ENCODE results near the gene CFAP57. TPM values are rescaled to one million over a fixed set of nuclear protein-coding genes. Genes with fewer than 3 reads are reported as not detected.
"Not testable (repeated sequence)": the region's sequence is repeated elsewhere in the genome, so short reads cannot be mapped to it uniquely, and the experiment has no call there.

CFAP57 gene
- polyA plus RNA-seq, 1 donor from 2014 or later = 0.17 TPM

GRCh38 chr1:43207229-43207853 is 35.2 kb downstream of the CFAP57 start:
- no peak overlapping the region for H2AFZ ChIP-seq (ENCODE audit: low read depth, low read length)
- H3K36me3 ChIP-seq (ENCODE audit: insufficient read depth, low read length) = no peaks in the 10 kb centered on the region
- no peaks in the 10 kb centered on the region for H3K9me2 ChIP-seq (ENCODE audit: insufficient read depth, low read length)
- no peak overlapping the region for H3K9ac ChIP-seq (ENCODE audit: low read length)
- no peaks in the 10 kb centered on the region for H3F3A ChIP-seq (ENCODE audit: insufficient read depth, low read length, poor library complexity, severe bottlenecking)
- H3K27me3 ChIP-seq (ENCODE audit: insufficient read depth, low read depth, low read length) = no peaks in the 10 kb centered on the region
- H3K4me3 ChIP-seq (ENCODE audit: low read length) = no peak overlapping the region
- TF ChIP-seq TAF1 (IDR thresholded peaks at IDR 0.05; ENCODE audit: low read depth) (no peak), REST (IDR thresholded peaks at IDR 0.05; ENCODE audit: borderline replicate concordance) (no peak), POLR2AphosphoS5 (IDR thresholded peaks at IDR 0.05) (no peak), EP300 (conservative IDR thresholded peaks at IDR 0.05; ENCODE audit: poor library complexity, severe bottlenecking) (no peak), CTCF (IDR thresholded peaks at IDR 0.05; ENCODE audit: poor library complexity, severe bottlenecking) (no peak)
- no peak overlapping the region for H3K27ac ChIP-seq (ENCODE audit: low read length)
- no peaks in the 10 kb centered on the region for H3K9me3 ChIP-seq (ENCODE audit: low read length)
- no peak overlapping the region for H3K4me2 ChIP-seq (ENCODE audit: low read length)
- H4K20me1 ChIP-seq (ENCODE audit: insufficient read depth) = no peaks in the 10 kb centered on the region
- H3K79me2 ChIP-seq (replicated peaks; ENCODE audit: insufficient read depth, low read length) = no peaks in the 10 kb centered on the region

- not testable (repeated sequence) for H3F3A ChIP-seq (ENCODE audit: insufficient read depth, low read length, poor library complexity, severe bottlenecking); H3K9me2 ChIP-seq (ENCODE audit: insufficient read depth, low read length); H3K9me3 ChIP-seq (ENCODE audit: low read length); H3K27me3 ChIP-seq (ENCODE audit: insufficient read depth, low read depth, low read length); H2AFZ ChIP-seq (ENCODE audit: low read depth, low read length); H3K36me3 ChIP-seq (ENCODE audit: insufficient read depth, low read length); H3K27ac ChIP-seq (ENCODE audit: low read length); H3K9ac ChIP-seq (ENCODE audit: low read length); H3K79me2 ChIP-seq (replicated peaks; ENCODE audit: insufficient read depth, low read length); H3K4me2 ChIP-seq (ENCODE audit: low read length); H4K20me1 ChIP-seq (ENCODE audit: insufficient read depth); H3K4me3 ChIP-seq (ENCODE audit: low read length)
Measured at GRCh38 chr1:43208277-43208676, 36.1 kb downstream of the CFAP57 start.

GRCh38 chr1:43214501-43215444 is 42.6 kb downstream of the CFAP57 start:
- no peak overlapping the region for H3K4me3 ChIP-seq (ENCODE audit: low read length)
- TF ChIP-seq MXI1 (conservative IDR thresholded peaks at IDR 0.05; ENCODE audit: poor library complexity, severe bottlenecking) = no peak
- TF ChIP-seq POLR2AphosphoS5 (IDR thresholded peaks at IDR 0.05) = no peak
- TF ChIP-seq EP300 (conservative IDR thresholded peaks at IDR 0.05; ENCODE audit: poor library complexity, severe bottlenecking) = no peak
- no peak for TF ChIP-seq CTCF (IDR thresholded peaks at IDR 0.05; ENCODE audit: poor library complexity, severe bottlenecking)
- no peak for TF ChIP-seq SMC3 (conservative IDR thresholded peaks at IDR 0.05; ENCODE audit: poor library complexity)
- no peak for TF ChIP-seq TAF1 (IDR thresholded peaks at IDR 0.05; ENCODE audit: low read depth)
- TF ChIP-seq RAD21 (conservative IDR thresholded peaks at IDR 0.05) = no peak
- TF ChIP-seq REST (IDR thresholded peaks at IDR 0.05; ENCODE audit: borderline replicate concordance) = no peak

More at GRCh38 chr1:43214501-43215444, 42.6 kb downstream of the CFAP57 start:
- Histone ChIP-seq H3K79me2 (replicated peaks; ENCODE audit: insufficient read depth, low read length) (no peaks in the 10 kb centered on the region), H3K36me3 (ENCODE audit: insufficient read depth, low read length) (no peaks in the 10 kb centered on the region), H3K9me2 (ENCODE audit: insufficient read depth, low read length) (no peaks in the 10 kb centered on the region), H3F3A (ENCODE audit: insufficient read depth, low read length, poor library complexity, severe bottlenecking) (no peaks in the 10 kb centered on the region), H3K27me3 (ENCODE audit: insufficient read depth, low read depth, low read length) (no peaks in the 10 kb centered on the region), H4K20me1 (ENCODE audit: insufficient read depth) (no peaks in the 10 kb centered on the region), H3K9ac (ENCODE audit: low read length) (no peak overlapping the region), H3K9me3 (ENCODE audit: low read length) (no peaks in the 10 kb centered on the region), H3K4me2 (ENCODE audit: low read length) (no peak overlapping the region), H2AFZ (ENCODE audit: low read depth, low read length) (no peak overlapping the region), H3K27ac (ENCODE audit: low read length) (no peak overlapping the region)

Measured in neural cell (in vitro differentiated cells).